HepG2 (cell line): ENCODE results near the gene STAT1. TPM values are rescaled to one million over a fixed set of nuclear protein-coding genes. Genes with fewer than 3 reads are reported as not detected.

Source experiments
- ATAC-seq: fragments of 200-7000 bp; cut with Tn5 transposase; 3 replicates; pipeline ENCODE4 v1.9.1; 2020; ENCODE audit warnings: mild to moderate bottlenecking, moderate library complexity
- BruUV-seq: library from RNA; stranded (reverse); fragments of 400-500 nt; replicated peaks from 2 replicates; lab custom pipeline; 2021; lab: Mats Ljungman, UMichigan
- CTCF ChIA-PET: fragments of 300-600 bp; formaldehyde crosslinking; extraction: SDS; loops from one replicate; lab custom pipeline; 2021; ENCODE audit warnings: low total read pairs, inconsistent platforms, low intra/inter-chr PET ratio; lab: Yijun Ruan, JAX
- POLR2A ChIA-PET: fragments of 350-600 bp; sonication (Branson Sonifier 250); formaldehyde crosslinking; loops from one replicate; lab custom pipeline; 2020; ENCODE audit warnings: antibody characterized with exemption, inconsistent platforms; lab: Yijun Ruan, JAX
- DNase-seq: peaks from one replicate; pipeline ENCODE4 v3.0.0-alpha.2; 2015; ENCODE audit warnings: low spot score
- FAIRE-seq: peaks from 3 replicates; lab custom pipeline; 2011; peaks lifted over from hg19 to GRCh38; lab: Jason Lieb, UNC
- H2AFZ ChIP-seq: one replicate; pipeline ENCODE4 v1.6.1; 2011; ENCODE audit warnings: low read length, inconsistent platforms
- H3K27ac ChIP-seq: fragments of 300-600 bp; 3 replicates; pipeline ENCODE4 v1.8.0; 2011; ENCODE audit warnings: mixed run types, mild to moderate bottlenecking, mixed read lengths, low read length, inconsistent platforms; ENCODE audit not compliant: insufficient read depth; ENCODE audit errors: extremely low read length
- H3K27me3 ChIP-seq, 2 experiments: fragments of 200-600 bp in 1 of 2; 2 replicates in 1 of 2; 3 replicates in 1 of 2; pipeline versions ENCODE4 v1.6.0 to v1.8.0; 2011; ENCODE audit warnings: low read length in 2 of 2, mild to moderate bottlenecking in 2 of 2, moderate library complexity in 2 of 2, inconsistent platforms in 1 of 2; ENCODE audit not compliant: insufficient read depth in 2 of 2, control insufficient read depth in 1 of 2
- H3K36me3 ChIP-seq, 2 experiments: fragments of 200-600 bp in 1 of 2; replicated peaks in 1 of 2; 2 replicates in 1 of 2; 3 replicates in 1 of 2; pipeline versions ENCODE4 v1.5.1 to v1.8.0; 2011; ENCODE audit warnings: low read length in 2 of 2, inconsistent platforms in 1 of 2; ENCODE audit not compliant: insufficient read depth in 2 of 2, control insufficient read depth in 1 of 2
- H3K4me1 ChIP-seq: 2 replicates; pipeline ENCODE4 v1.5.1; 2012; ENCODE audit warnings: low read length, inconsistent platforms; ENCODE audit not compliant: insufficient read depth
- H3K4me2 ChIP-seq: 2 replicates; pipeline ENCODE4 v1.6.0; 2011; ENCODE audit warnings: low read depth, low read length, inconsistent platforms
- H3K4me3 ChIP-seq, 3 experiments: fragments of 200-600 bp in 1 of 3; sonication (generic), shearing (Covaris generic) in 1 of 3; replicated peaks in 1 of 3; 2 replicates each; pipeline ENCODE4 v1.5.1; 2011 to 2016; ENCODE audit warnings: low read length in 3 of 3, inconsistent platforms in 2 of 3, low read depth in 2 of 3, mild to moderate bottlenecking in 2 of 3, control low read depth in 1 of 3, mixed read lengths in 1 of 3; ENCODE audit not compliant: insufficient read depth in 1 of 3
- H3K79me2 ChIP-seq: one replicate; pipeline ENCODE4 v1.6.1; 2011; ENCODE audit warnings: low read length, inconsistent platforms; ENCODE audit not compliant: insufficient read depth
- H3K9ac ChIP-seq: 2 replicates; pipeline ENCODE4 v1.6.0; 2011; ENCODE audit warnings: mild to moderate bottlenecking, low read depth, low read length, inconsistent platforms; ENCODE audit not compliant: insufficient read depth
- H3K9me3 ChIP-seq: 2 replicates; pipeline ENCODE4 v1.5.1; 2012; ENCODE audit warnings: mild to moderate bottlenecking, low read length
- H4K20me1 ChIP-seq: 2 replicates; pipeline ENCODE4 v1.6.0; 2011; ENCODE audit warnings: inconsistent platforms, mild to moderate bottlenecking, low read length, moderate library complexity; ENCODE audit not compliant: insufficient read depth
- DMTF1 ChIP-seq: sonication (generic); formaldehyde crosslinking; IDR thresholded peaks from 2 replicates; pipeline ENCODE4 v1.4.0; 2020; ENCODE audit warnings: mild to moderate bottlenecking, missing genetic modification reagents
- MEF2D ChIP-seq: sonication (generic); formaldehyde crosslinking; IDR thresholded peaks from 2 replicates; pipeline ENCODE4 v1.5.1; 2020; ENCODE audit warnings: mild to moderate bottlenecking, missing genetic modification reagents
- PHB2 ChIP-seq: fragments of 450-650 bp; IDR thresholded peaks from 2 replicates; pipeline ENCODE4 v1.6.1; 2018; ENCODE audit not compliant: partially characterized antibody
- RNF2 ChIP-seq: fragments of 450-650 bp; conservative IDR thresholded peaks from 2 replicates; pipeline ENCODE4 v1.6.1; 2016; ENCODE audit warnings: low read depth
- SNAPC5 ChIP-seq: sonication (generic); formaldehyde crosslinking; IDR thresholded peaks from 2 replicates; pipeline ENCODE4 v1.8.1; 2023; ENCODE audit warnings: mild to moderate bottlenecking, missing genetic modification reagents, borderline replicate concordance
- THYN1 ChIP-seq: sonication (generic); formaldehyde crosslinking; IDR thresholded peaks from 2 replicates; pipeline ENCODE4 v1.8.1; 2023; ENCODE audit warnings: low read depth, mild to moderate bottlenecking, moderate library complexity, missing genetic modification reagents, borderline replicate concordance
- ZBTB8A ChIP-seq: sonication (generic); formaldehyde crosslinking; IDR thresholded peaks from 2 replicates; pipeline ENCODE4 v1.4.0; 2020; ENCODE audit warnings: mild to moderate bottlenecking, low read depth, missing genetic modification reagents, borderline replicate concordance
- ZNF589 ChIP-seq: sonication (generic); formaldehyde crosslinking; conservative IDR thresholded peaks from 2 replicates; pipeline ENCODE4 v1.8.0; 2022; ENCODE audit warnings: mild to moderate bottlenecking, moderate library complexity, missing genetic modification reagents
- ZNF816 ChIP-seq: sonication (generic); formaldehyde crosslinking; IDR thresholded peaks from 2 replicates; pipeline ENCODE4 v1.8.0; 2022; ENCODE audit warnings: missing genetic modification reagents, mild to moderate bottlenecking, borderline replicate concordance
- WGBS: methylation state at CpG from one replicate; pipeline ENCODE4 v1.1.6; 2017; ENCODE audit warnings: low lambda C conversion rate; 5-methylcytosine and 5-hydroxymethylcytosine counted together
- in situ Hi-C: cut with HindIII; loops from 2 replicates; pipeline ENCODE4 v1.10.0; 2017; ENCODE audit warnings: low pct_unique_long_range_greater_than_20kb; ENCODE audit not compliant: extremely low pct_ligation_motif_present
- intact Hi-C: fragments of 100-400 bp; cut with micrococcal nuclease; formaldehyde crosslinking; loops from one replicate; pipeline ENCODE4 v1.10.0; 2022; ENCODE audit not compliant: unreplicated experiment
- polyA plus RNA-seq, 8 experiments: library from polyadenylated mRNA; depleted of rRNA in 3 of 8; stranded (reverse) in 7 of 8; unstranded in 1 of 8; fragments of >200 nt; fragmentation: Illumina TruSeq in 4 of 8; extraction: Trizol in 4 of 8; gene quantifications; 2 replicates each; pipeline versions ENCODE4 v1.2.1 to v1.2.3, GENCODE V29; 2011 to 2016; ENCODE audit warnings: low read depth in 4 of 8, missing spikeins in 1 of 8, mixed read lengths in 1 of 8; ENCODE audit not compliant: insufficient read depth in 1 of 8
- total RNA-seq, 5 experiments: library from RNA; depleted of rRNA; stranded (reverse); fragments of >200 nt; fragmentation: Illumina TruSeq; extraction: Trizol; gene quantifications; 2 replicates each; pipeline ENCODE4 v1.2.3, GENCODE V29; 2016; ENCODE audit warnings: low read depth in 1 of 5

The STAT1 gene
- total and polyA plus RNA-seq, 2 of the 13 experiments (the other 11 are each of a cell fraction or from before 2014, with no cell fraction given), result 21.8 to 59.6 TPM

- Histone ChIP-seq H3K27ac (peak overlapping the region; percentile 81), H3K9me3 (no peaks in the 10 kb centered on the region), H2AFZ (peak overlapping the region; percentile 91), H3K4me1 (peaks cover 45% of the 10 kb centered on the region), H3K9ac (peak overlapping the region; percentile 80), H3K4me3 (peak overlapping the region; percentile 38 to 92 (median 89))
- BruUV-seq, result TSS peak; percentile 92
- FAIRE-seq, result no peak
- POLR2A ChIA-PET, result interaction anchor here (0.8 to 1.6 kb wide), 7 partner anchors 8 to 206 kb away, joined by 3 to 6 read pairs (median 3); no protein-coding TSS in a partner anchor
- in situ Hi-C loops, result no loop called here
- no peak for DNase-seq
- CTCF ChIA-PET, result no interaction called here
- no peak for TF ChIP-seq MEF2D
- TF ChIP-seq SNAPC5 (CRISPR knock-in tag), result no peak
- no peak for TF ChIP-seq PHB2
- TF ChIP-seq ZBTB8A, result no peak
- peak; percentile 18; the same call in 1 of the 2 replicates for TF ChIP-seq DMTF1 (CRISPR knock-in tag)
- peak; percentile 14; the same call in 1 of the 2 replicates for TF ChIP-seq RNF2
- no peak for TF ChIP-seq ZNF816 (CRISPR knock-in tag)
- no peak for TF ChIP-seq THYN1 (CRISPR knock-in tag)
- no peak; the same call in 1 of the 2 replicates for TF ChIP-seq ZNF589
- TF ChIP-seq, all 625 proteins: peak for 2
- H3K4me2 ChIP-seq, result peak overlapping the region; percentile 84
- no peaks in the 10 kb centered on the region for H4K20me1 ChIP-seq
- intact Hi-C loops, result loop anchor here (10.0 kb wide), 2 partner anchors 200 to 680 kb away; no protein-coding TSS in a partner anchor
- WGBS, result 24% methylated on average over 4 of the region's 4 CpGs
- H3K79me2 ChIP-seq, result peaks cover 17% of the 10 kb centered on the region
- ATAC-seq, result no peak
- H3K36me3 ChIP-seq, result peaks cover 3 to 13% of the 10 kb centered on the region in 2 experiments; a peak in 2 of 5 replicates
- peaks cover 0 to 7% of the 10 kb centered on the region in 2 experiments; a peak in 1 of 5 replicates for H3K27me3 ChIP-seq
Observed at GRCh38 chr2:191014653-191015020, 666 bp upstream of the STAT1 start.
